ENCODE measurements around the gene PRAMEF13.
"Not testable (repeated sequence)": the region's sequence is repeated elsewhere in the genome, so short reads cannot be mapped to it uniquely, and the experiment has no call there.

DNA sequence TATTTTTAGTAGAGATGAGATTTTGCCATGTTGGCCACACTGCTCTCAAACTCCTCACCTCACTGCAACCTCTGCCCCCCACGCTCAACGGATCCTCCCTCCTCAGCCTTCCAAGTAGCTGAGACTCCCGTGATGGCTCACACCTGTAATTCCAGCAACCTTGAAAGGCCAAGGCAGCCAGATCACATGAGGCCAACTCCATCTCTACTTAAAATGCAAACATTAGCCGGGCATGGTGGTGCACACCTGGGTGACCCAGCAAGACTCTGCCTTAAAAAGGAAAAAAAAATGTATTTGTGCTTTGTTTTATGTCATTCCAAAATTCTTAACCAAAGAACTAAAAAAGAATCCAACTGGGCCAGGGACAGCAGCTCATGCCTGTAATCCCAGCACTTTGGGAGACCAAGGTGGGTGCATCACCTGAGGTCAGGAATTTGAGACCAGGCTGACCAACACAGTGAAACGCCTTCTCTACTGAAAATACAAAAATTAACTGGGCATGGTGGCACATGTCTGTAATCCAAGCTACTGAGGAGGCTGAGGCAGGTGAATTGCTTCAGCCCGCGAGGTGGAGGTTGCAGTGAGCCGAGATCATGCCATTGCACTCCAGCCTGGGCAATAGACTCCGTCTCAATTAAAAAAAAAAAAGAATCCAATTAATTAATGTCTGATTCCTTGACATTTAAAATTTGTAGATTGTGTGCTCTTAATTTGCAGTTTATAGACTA is 42.5 kb upstream of the PRAMEF13 start:
- not testable (repeated sequence) for TF ChIP-seq POLR2AphosphoS5 (IDR thresholded peaks at IDR 0.05); RAD21 (conservative IDR thresholded peaks at IDR 0.05); EZH2 (IDR thresholded peaks at IDR 0.05; ENCODE audit: borderline replicate concordance, insufficient read depth, low read length, poor library complexity, severe bottlenecking); SMC3 (conservative IDR thresholded peaks at IDR 0.05; ENCODE audit: poor library complexity); EP300 (conservative IDR thresholded peaks at IDR 0.05; ENCODE audit: poor library complexity, severe bottlenecking); TAF1 (IDR thresholded peaks at IDR 0.05; ENCODE audit: low read depth)
- TF ChIP-seq, protein P1, sequence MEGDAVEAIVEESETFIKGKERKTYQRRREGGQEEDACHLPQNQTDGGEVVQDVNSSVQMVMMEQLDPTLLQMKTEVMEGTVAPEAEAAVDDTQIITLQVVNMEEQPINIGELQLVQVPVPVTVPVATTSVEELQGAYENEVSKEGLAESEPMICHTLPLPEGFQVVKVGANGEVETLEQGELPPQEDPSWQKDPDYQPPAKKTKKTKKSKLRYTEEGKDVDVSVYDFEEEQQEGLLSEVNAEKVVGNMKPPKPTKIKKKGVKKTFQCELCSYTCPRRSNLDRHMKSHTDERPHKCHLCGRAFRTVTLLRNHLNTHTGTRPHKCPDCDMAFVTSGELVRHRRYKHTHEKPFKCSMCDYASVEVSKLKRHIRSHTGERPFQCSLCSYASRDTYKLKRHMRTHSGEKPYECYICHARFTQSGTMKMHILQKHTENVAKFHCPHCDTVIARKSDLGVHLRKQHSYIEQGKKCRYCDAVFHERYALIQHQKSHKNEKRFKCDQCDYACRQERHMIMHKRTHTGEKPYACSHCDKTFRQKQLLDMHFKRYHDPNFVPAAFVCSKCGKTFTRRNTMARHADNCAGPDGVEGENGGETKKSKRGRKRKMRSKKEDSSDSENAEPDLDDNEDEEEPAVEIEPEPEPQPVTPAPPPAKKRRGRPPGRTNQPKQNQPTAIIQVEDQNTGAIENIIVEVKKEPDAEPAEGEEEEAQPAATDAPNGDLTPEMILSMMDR (IDR thresholded peaks at IDR 0.05; ENCODE audit: poor library complexity, severe bottlenecking), result not testable (repeated sequence)
- TF ChIP-seq, protein P2, sequence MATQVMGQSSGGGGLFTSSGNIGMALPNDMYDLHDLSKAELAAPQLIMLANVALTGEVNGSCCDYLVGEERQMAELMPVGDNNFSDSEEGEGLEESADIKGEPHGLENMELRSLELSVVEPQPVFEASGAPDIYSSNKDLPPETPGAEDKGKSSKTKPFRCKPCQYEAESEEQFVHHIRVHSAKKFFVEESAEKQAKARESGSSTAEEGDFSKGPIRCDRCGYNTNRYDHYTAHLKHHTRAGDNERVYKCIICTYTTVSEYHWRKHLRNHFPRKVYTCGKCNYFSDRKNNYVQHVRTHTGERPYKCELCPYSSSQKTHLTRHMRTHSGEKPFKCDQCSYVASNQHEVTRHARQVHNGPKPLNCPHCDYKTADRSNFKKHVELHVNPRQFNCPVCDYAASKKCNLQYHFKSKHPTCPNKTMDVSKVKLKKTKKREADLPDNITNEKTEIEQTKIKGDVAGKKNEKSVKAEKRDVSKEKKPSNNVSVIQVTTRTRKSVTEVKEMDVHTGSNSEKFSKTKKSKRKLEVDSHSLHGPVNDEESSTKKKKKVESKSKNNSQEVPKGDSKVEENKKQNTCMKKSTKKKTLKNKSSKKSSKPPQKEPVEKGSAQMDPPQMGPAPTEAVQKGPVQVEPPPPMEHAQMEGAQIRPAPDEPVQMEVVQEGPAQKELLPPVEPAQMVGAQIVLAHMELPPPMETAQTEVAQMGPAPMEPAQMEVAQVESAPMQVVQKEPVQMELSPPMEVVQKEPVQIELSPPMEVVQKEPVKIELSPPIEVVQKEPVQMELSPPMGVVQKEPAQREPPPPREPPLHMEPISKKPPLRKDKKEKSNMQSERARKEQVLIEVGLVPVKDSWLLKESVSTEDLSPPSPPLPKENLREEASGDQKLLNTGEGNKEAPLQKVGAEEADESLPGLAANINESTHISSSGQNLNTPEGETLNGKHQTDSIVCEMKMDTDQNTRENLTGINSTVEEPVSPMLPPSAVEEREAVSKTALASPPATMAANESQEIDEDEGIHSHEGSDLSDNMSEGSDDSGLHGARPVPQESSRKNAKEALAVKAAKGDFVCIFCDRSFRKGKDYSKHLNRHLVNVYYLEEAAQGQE (IDR thresholded peaks at IDR 0.05; ENCODE audit: borderline replicate concordance), result not testable (repeated sequence)
